GM21447 (cell line): Measurements from ENCODE around the gene GSG1L.
"Not testable (repeated sequence)": the region's sequence is repeated elsewhere in the genome, so short reads cannot be mapped to it uniquely, and the experiment has no call there.

Experiments
- ATAC-seq: cut with Tn5 transposase; IDR thresholded peaks from one replicate; pipeline ENCODE4 v1.9.1; 2021; ENCODE audit not compliant: unreplicated experiment

Gene GSG1L

GRCh38 chr16:27743001-27743400 lies 320.5 kb downstream of the GSG1L start:
- not testable (repeated sequence) for ATAC-seq

- no peak for ATAC-seq
These were observed 321.2 kb downstream of the GSG1L start for GRCh38 chr16:27742333-27742732.

GRCh38 chr16:27740496-27741201 lies 322.9 kb downstream of the GSG1L start:
- no peak for ATAC-seq

GRCh38 chr16:27739606-27740357 lies 323.7 kb downstream of the GSG1L start:
- no peak for ATAC-seq

- no peak for ATAC-seq
These were observed 324.9 kb downstream of the GSG1L start for GRCh38 chr16:27738596-27738995.
